Measurements from ENCODE around the gene CADM1.

CADM1 gene

DNA sequence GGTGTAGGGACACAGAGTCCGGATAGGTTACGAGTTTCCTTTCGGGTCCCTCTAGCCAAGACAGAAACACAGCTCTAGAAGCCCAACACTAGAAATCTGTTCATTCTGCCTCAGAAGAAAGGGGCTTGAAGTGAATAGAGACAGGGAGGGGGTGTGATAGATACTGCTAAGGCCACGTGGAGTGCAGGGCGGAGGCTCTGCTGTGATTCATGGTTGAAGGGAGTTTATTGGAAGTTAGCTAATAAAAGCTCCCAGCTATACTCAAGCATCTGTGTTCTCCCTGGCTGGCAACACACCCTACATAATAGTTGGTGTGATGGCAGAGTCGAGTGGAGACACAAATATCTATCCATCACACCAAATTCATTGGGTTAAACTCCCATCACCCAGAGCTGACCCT lies 337.4 kb downstream of the CADM1 start:
- DNase-seq (ENCODE audit: low spot score), result no peak
- TF ChIP-seq, protein P1, sequence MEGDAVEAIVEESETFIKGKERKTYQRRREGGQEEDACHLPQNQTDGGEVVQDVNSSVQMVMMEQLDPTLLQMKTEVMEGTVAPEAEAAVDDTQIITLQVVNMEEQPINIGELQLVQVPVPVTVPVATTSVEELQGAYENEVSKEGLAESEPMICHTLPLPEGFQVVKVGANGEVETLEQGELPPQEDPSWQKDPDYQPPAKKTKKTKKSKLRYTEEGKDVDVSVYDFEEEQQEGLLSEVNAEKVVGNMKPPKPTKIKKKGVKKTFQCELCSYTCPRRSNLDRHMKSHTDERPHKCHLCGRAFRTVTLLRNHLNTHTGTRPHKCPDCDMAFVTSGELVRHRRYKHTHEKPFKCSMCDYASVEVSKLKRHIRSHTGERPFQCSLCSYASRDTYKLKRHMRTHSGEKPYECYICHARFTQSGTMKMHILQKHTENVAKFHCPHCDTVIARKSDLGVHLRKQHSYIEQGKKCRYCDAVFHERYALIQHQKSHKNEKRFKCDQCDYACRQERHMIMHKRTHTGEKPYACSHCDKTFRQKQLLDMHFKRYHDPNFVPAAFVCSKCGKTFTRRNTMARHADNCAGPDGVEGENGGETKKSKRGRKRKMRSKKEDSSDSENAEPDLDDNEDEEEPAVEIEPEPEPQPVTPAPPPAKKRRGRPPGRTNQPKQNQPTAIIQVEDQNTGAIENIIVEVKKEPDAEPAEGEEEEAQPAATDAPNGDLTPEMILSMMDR (IDR thresholded peaks at IDR 0.05; ENCODE audit: extremely low read depth, missing control alignments), result no peak

DNA sequence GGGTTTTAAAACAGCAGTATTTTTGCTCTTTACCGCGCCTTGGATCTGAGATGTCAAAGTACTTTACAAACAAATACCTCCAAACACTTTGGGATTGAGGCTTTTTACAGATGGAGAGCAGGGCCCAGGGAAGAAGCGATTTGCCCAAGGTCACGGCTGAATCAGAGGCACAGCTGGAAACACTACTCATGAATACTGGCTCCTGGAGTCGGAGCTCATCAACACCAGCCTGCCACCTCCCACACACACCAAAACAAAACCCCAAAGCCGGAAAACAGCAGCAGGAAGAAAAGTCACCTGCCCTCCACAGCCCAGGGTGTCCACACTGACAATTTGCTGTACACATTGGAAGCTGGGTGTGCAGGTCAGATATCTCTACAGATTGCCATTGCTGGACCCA lies 339.4 kb downstream of the CADM1 start:
- DNase-seq (ENCODE audit: low spot score), result no peak
- TF ChIP-seq, protein P1 (IDR thresholded peaks at IDR 0.05; ENCODE audit: extremely low read depth, missing control alignments), result no peak

DNA sequence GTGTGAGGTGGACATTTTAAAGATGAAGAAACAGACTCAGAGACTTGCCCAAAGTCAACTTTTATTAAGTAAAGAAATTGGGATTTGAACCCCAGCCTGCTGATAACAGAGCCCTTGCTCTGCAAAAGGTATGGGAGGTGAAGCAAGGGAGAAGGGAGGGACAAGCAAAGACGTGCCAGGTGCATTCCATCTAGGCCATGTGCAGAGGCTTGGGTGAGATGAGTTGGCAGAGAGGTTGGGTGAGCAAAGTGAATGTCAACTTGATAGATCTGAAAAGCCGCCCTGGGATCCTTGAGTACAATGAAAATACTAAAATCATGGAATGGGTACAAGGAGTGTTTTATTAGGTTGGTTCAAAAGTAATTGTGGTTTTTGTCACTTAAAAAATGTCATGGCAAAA lies 341.3 kb downstream of the CADM1 start:
- TF ChIP-seq, protein P1 (IDR thresholded peaks at IDR 0.05; ENCODE audit: extremely low read depth, missing control alignments), result no peak
- DNase-seq (ENCODE audit: low spot score), result no peak

DNA sequence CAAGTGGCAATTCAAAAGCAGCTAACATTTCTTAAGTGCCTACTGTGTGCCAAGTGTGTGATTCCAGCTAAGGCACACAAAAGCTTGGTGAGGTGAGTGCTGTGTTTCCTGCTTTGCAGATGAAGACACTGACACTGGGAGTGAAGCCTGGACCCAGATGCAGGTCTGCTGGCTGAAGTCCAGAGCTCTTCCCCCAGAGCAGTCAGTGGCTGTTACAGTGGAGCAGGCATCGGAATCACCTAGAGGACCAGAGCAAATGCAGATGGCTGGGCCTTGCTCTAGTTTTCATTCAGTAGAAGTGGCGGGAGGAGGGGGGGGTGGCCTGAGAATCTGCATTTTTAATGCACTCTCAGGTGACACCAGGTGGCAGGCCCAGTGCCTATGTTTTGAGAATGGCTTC lies 342.3 kb downstream of the CADM1 start:
- TF ChIP-seq, protein P1 (IDR thresholded peaks at IDR 0.05; ENCODE audit: extremely low read depth, missing control alignments), result no peak
- DNase-seq (ENCODE audit: low spot score), result no peak

DNA sequence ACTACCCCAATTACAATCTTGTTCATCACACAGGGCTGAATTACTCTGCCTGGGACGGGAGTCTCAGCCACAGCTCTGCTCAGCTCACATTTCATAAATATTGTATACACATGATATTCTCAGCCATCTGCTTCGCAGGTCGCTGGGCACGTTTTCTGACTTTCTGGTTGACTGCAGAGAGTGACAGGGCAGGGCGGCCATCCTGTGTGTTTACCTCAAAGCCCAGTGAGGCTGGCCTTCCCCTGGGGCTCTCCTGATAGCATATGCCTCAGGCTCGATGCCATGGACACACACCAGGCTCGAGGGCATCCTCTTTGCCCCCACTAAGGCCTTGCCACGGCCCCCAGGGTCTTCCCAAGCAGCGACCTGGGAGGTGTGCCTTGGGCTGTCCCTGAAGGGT lies 345.0 kb downstream of the CADM1 start:
- no peak for DNase-seq (ENCODE audit: low spot score)
- TF ChIP-seq, protein P1 (IDR thresholded peaks at IDR 0.05; ENCODE audit: extremely low read depth, missing control alignments), result no peak

DNA sequence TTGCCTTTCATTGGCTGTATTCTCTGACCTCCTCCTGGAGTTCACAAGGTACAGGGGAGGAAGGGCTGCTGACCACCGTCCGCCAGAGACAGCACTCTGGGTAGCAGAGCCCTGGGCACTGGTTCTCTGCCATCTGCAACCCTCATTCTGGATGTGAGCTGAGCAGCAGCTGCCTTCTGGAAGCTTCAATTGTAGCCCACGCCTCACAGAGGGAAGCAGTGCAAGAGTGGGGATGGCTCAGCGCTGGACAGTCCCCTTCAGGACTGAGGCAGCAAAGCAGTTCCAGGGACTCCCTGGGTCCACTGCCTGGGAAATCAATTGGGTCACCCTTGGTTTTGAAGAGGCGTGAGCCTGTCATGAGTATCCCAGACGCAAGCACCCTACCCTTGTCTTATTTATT lies 346.2 kb downstream of the CADM1 start:
- DNase-seq (ENCODE audit: low spot score), result no peak
- TF ChIP-seq, protein P1 (IDR thresholded peaks at IDR 0.05; ENCODE audit: extremely low read depth, missing control alignments), result no peak

DNA sequence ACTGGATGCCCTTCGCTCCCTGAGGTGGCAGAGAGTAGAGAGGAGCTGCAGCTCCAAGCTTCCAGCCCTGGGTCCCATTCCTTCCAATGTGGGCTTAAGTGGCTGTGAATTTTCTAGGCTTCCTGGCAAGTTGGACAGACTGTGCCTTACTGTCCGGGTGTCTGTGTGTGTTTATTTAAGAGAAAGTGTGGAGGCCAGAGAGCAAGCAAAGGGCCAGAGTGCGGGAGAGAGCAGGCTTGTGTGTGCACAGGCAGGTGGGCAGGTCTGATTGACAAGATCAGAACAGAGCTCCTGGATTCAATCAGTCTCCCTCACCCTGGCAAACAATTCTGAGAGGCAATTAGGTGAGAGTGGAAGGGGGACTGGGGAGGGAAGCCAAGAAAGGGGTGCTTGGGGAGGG lies 347.0 kb downstream of the CADM1 start:
- TF ChIP-seq, protein P1 (IDR thresholded peaks at IDR 0.05; ENCODE audit: extremely low read depth, missing control alignments), result no peak
- DNase-seq (ENCODE audit: low spot score), result no peak

All from GM20000 (cell line).